ENCODE data around the gene SUMO3. TPM values are rescaled to one million over a fixed set of nuclear protein-coding genes. Genes with fewer than 3 reads are reported as not detected.

The SUMO3 gene
- polyA plus RNA-seq, 1 of the 3 experiments (the other 2 are of a cell fraction), result 125 TPM

Other genes starting within 250 kb of the SUMO3 start
- not detected in 2 replicates for gene KRTAP10-4, start 244.3 kb downstream of the SUMO3 start, polyA plus RNA-seq (2012; rRNA removed)
- not detected in 2 replicates for gene KRTAP10-5, start 237.5 kb downstream of the SUMO3 start, polyA plus RNA-seq (2012; rRNA removed)
- gene KRTAP10-6, start 225.6 kb downstream of the SUMO3 start, polyA plus RNA-seq (2012; rRNA removed), result not detected in 2 replicates
- not detected in 2 replicates for gene KRTAP10-7, start 217.5 kb downstream of the SUMO3 start, polyA plus RNA-seq (2012; rRNA removed)
- not detected in 2 replicates for gene KRTAP10-8, start 206.0 kb downstream of the SUMO3 start, polyA plus RNA-seq (2012; rRNA removed)
- not detected in 2 replicates for gene KRTAP10-9, start 191.0 kb downstream of the SUMO3 start, polyA plus RNA-seq (2012; rRNA removed)
- gene KRTAP10-10, start 180.7 kb downstream of the SUMO3 start, polyA plus RNA-seq (2012; rRNA removed), result not detected in 2 replicates
- not detected in 2 replicates for gene KRTAP10-11, start 171.6 kb downstream of the SUMO3 start, polyA plus RNA-seq (2012; rRNA removed)
- gene KRTAP12-4, start 163.4 kb downstream of the SUMO3 start, polyA plus RNA-seq (2012; rRNA removed), result not detected in 2 replicates
- gene KRTAP12-3, start 160.1 kb downstream of the SUMO3 start, polyA plus RNA-seq (2012; rRNA removed), result not detected in 2 replicates
- not detected in 2 replicates for gene KRTAP12-2, start 151.1 kb downstream of the SUMO3 start, polyA plus RNA-seq (2012; rRNA removed)
- gene KRTAP12-1, start 135.9 kb downstream of the SUMO3 start, polyA plus RNA-seq (2012; rRNA removed), result not detected in 2 replicates
- gene KRTAP10-12, start 120.9 kb downstream of the SUMO3 start, polyA plus RNA-seq (2012; rRNA removed), result not detected in 2 replicates
- 0.03 and 0.08 TPM in 2 replicates for gene TSPEAR, start 106.5 kb downstream of the SUMO3 start, polyA plus RNA-seq (2012; rRNA removed)
- gene UBE2G2, start 16.2 kb downstream of the SUMO3 start, polyA plus RNA-seq (2012; rRNA removed), result 129 and 149 TPM in 2 replicates
- 171 and 196 TPM in 2 replicates for gene PTTG1IP, start 55.6 kb upstream of the SUMO3 start, polyA plus RNA-seq (2012; rRNA removed)
- gene ITGB2, start 102.8 kb upstream of the SUMO3 start, polyA plus RNA-seq (2012; rRNA removed), result 0.67 and 0.77 TPM in 2 replicates
- 27.1 and 42.9 TPM in 2 replicates for gene SLX9, start 122.0 kb upstream of the SUMO3 start, polyA plus RNA-seq (2012; rRNA removed)

Data from SK-N-SH (cell line).